Measurements from ENCODE around the gene PLEKHM3.

DNA sequence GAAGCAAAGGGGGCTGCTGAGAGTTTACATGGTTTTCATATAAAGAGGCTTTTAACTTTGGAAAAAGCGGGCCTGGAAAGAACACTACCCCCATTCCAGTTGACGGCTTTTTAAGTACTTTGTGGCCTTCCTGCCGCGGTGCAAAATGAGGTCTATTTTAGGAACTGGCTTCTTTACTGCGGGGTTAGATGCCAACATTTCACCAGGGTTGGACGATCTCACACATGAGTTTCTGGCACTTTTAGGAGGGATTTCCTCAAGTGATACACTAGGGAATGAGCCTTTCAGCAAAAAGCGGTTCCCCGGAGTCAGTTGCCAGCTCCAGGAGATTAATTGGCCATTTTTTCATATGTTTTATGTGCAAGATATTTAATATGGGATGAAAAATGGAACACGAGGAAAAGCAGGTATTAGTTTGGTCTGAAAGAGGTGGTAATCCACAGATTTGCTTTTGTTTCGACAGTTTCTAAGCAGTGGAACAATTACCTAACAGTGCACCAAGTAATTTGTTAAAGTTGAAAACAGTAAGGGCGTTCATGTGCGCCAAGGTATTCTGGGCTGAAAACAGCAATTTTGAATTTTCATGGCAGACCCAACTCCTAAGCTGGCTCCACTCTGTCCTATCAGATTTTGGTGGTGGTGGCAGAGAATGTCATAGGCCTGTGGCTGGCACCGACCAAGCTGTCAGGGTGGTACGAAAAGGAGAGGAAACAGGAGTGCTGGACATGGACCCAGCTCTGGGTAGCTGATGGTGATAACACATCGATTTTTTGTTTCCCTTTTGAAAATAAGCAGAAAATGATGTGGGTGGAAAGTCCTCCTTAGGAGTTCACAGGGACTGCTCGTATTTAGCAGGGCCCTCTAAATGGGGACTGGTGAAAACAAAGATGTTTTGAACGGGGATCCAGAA is 200.0 kb downstream of the PLEKHM3 start:
- no peak for TF ChIP-seq EZH2 (IDR thresholded peaks at IDR 0.05)
- TF ChIP-seq, protein P1, sequence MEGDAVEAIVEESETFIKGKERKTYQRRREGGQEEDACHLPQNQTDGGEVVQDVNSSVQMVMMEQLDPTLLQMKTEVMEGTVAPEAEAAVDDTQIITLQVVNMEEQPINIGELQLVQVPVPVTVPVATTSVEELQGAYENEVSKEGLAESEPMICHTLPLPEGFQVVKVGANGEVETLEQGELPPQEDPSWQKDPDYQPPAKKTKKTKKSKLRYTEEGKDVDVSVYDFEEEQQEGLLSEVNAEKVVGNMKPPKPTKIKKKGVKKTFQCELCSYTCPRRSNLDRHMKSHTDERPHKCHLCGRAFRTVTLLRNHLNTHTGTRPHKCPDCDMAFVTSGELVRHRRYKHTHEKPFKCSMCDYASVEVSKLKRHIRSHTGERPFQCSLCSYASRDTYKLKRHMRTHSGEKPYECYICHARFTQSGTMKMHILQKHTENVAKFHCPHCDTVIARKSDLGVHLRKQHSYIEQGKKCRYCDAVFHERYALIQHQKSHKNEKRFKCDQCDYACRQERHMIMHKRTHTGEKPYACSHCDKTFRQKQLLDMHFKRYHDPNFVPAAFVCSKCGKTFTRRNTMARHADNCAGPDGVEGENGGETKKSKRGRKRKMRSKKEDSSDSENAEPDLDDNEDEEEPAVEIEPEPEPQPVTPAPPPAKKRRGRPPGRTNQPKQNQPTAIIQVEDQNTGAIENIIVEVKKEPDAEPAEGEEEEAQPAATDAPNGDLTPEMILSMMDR (IDR thresholded peaks at IDR 0.05) = no peak
- no peak for TF ChIP-seq EZH2phosphoT487 (IDR thresholded peaks at IDR 0.05)
